Measurements from ENCODE around the gene NINJ2. TPM values are rescaled to one million over a fixed set of nuclear protein-coding genes. Genes with fewer than 3 reads are reported as not detected.

The NINJ2 gene
- polyA plus RNA-seq, 2 of the 4 experiments (the other 2 are of a cell fraction) = 0.76 to 1.2 TPM

DNA sequence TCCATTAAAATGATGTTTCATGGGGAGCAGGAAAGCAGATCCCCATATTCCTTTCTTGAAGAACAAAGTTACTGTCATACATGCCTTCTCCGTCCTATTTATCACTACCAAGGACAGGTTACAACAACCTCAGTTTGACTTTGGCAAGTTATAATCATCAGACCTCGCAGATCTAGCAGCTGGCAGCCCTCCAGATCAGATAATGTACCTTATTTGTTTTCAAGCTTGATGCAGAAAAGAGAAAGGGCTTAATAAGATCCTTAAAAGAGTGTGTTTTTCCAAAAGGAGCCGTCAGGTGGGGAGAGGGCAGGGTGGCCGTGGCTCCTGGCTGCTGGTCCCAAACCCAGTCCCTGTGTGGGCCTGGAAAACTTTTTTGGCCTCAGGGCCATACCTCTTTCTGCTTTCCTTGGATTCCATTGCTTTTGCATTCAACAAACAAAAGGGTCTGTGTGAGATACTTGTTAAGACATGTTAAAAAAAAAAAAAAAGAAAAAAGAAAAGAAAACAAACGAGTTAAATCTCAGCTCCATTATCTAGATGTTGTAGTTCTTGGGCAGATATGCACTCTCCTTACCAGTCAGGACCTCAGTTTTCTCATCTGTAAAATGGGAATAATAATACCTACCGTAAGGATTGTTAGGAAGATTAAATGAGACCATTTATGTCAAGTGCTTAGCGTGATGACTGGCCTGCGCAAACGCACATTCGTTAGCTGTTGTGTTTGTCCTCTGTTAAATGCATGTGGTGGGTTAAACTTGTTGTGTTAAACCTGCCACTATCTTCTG lies 138.9 kb downstream of the NINJ2 start:
- ATAC-seq = no peak

DNA sequence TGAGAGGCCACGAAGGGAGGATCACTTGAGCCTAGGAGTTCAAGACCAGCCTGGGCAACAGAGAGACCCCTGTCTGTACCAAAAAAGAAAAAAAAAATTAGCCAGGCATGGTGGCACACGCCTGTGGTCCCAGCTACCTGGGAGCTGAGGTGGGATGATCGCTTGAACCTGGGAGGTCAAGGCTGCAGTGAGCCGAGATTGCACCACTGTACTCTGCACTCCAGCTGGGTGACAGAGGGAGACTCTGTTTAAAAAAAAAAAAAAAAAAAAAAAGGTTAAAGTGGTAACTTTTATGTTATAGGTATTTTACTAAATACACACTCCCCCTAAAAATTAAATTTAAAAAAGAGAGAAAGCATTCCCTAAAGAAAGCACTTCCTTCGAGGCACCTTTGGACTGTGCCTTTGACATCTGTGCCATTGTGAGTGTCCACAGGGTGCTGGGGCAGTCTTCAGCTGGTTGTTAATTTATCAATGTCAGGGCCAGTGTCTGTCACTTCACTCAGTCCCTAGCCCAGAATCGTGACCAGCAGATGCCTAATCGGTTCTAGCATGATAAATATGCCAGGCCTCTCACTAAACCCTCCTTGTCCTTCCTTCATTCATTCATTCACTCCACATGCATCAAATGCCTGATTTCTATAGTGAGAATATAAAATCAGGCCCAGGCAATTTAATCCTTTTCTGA lies 140.4 kb downstream of the NINJ2 start:
- 44% methylated on average over 7 of the region's 7 CpGs for WGBS (ENCODE audit: missing lambda C conversion rate)
- Histone ChIP-seq H3K4me2 (no peak overlapping the region), H3K4me1 (no peaks in the 10 kb centered on the region), H3K4me3 (no peak overlapping the region), H3K27ac (no peak overlapping the region), H3K9me3 (no peaks in the 10 kb centered on the region)
- DNase-seq (ENCODE audit: low read depth in 1 of 2, low spot score in 1 of 2) = no peak
- ChIA-PET POLR2A (no interaction called here), CTCF (interaction anchor here (1.0 to 1.3 kb wide), 3 partner anchors 24 to 81 kb away, joined by 3 to 6 read pairs (median 3); no protein-coding TSS in a partner anchor)
- ATAC-seq = no peak
- no peak for FAIRE-seq
- no peak for TF ChIP-seq EHF (CRISPR knock-in tag; IDR thresholded peaks at IDR 0.05)
- no peak for TF ChIP-seq MAZ (IDR thresholded peaks at IDR 0.05; ENCODE audit: borderline replicate concordance, low read depth, low read length)
- no peak for TF ChIP-seq HDAC2 (IDR thresholded peaks at IDR 0.05)
- no peak for TF ChIP-seq HOXA7 (CRISPR knock-in tag; IDR thresholded peaks at IDR 0.05)
- no peak for TF ChIP-seq EHMT2 (IDR thresholded peaks at IDR 0.05; ENCODE audit: low read depth)
- no peak for TF ChIP-seq CEBPB (IDR thresholded peaks at IDR 0.05)
- TF ChIP-seq RAD21 (conservative IDR thresholded peaks at IDR 0.05 in 1 of 2, IDR thresholded peaks at IDR 0.05 in 1 of 2) = no peak
- TF ChIP-seq HEYL (CRISPR knock-in tag; IDR thresholded peaks at IDR 0.05) = no peak
- no peak for TF ChIP-seq SREBF2 (IDR thresholded peaks at IDR 0.05)
- TF ChIP-seq, protein P1, sequence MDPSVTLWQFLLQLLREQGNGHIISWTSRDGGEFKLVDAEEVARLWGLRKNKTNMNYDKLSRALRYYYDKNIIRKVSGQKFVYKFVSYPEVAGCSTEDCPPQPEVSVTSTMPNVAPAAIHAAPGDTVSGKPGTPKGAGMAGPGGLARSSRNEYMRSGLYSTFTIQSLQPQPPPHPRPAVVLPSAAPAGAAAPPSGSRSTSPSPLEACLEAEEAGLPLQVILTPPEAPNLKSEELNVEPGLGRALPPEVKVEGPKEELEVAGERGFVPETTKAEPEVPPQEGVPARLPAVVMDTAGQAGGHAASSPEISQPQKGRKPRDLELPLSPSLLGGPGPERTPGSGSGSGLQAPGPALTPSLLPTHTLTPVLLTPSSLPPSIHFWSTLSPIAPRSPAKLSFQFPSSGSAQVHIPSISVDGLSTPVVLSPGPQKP (IDR thresholded peaks at IDR 0.05; ENCODE audit: low read depth, low read length) = no peak
- TF ChIP-seq KDM5A (IDR thresholded peaks at IDR 0.05) = no peak
- no peak for TF ChIP-seq CBX2 (IDR thresholded peaks at IDR 0.05; ENCODE audit: borderline replicate concordance, low read depth)
- TF ChIP-seq ZNF302 (CRISPR knock-in tag; IDR thresholded peaks at IDR 0.05) = no peak
- TF ChIP-seq FOXS1 (CRISPR knock-in tag; IDR thresholded peaks at IDR 0.05) = no peak
- no peak for TF ChIP-seq HOXB13 (CRISPR knock-in tag; IDR thresholded peaks at IDR 0.05; ENCODE audit: low read depth)

More for the DNA sequence above, 138.9 kb downstream of the NINJ2 start:
- H3K4me3 ChIP-seq = no peak overlapping the region
- H3K9me3 ChIP-seq = peaks cover 6% of the 10 kb centered on the region; the same call in 2 of the 3 replicates
- DNase-seq (ENCODE audit: low read depth in 1 of 2, low spot score in 1 of 2) (no peak), FAIRE-seq (no peak)
- no peak overlapping the region for H3K27ac ChIP-seq
- WGBS (ENCODE audit: missing lambda C conversion rate) = 66% methylated on average over 10 of the region's 10 CpGs
- no peaks in the 10 kb centered on the region for H3K4me1 ChIP-seq
- TF ChIP-seq, protein P2, sequence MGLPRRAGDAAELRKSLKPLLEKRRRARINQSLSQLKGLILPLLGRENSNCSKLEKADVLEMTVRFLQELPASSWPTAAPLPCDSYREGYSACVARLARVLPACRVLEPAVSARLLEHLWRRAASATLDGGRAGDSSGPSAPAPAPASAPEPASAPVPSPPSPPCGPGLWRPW (IDR thresholded peaks at IDR 0.05) = no peak
- no peak for TF ChIP-seq ZSCAN20 (CRISPR knock-in tag; IDR thresholded peaks at IDR 0.05)
- TF ChIP-seq, protein P3, sequence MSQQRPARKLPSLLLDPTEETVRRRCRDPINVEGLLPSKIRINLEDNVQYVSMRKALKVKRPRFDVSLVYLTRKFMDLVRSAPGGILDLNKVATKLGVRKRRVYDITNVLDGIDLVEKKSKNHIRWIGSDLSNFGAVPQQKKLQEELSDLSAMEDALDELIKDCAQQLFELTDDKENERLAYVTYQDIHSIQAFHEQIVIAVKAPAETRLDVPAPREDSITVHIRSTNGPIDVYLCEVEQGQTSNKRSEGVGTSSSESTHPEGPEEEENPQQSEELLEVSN (IDR thresholded peaks at IDR 0.05; ENCODE audit: borderline replicate concordance, low read depth) = no peak
- TF ChIP-seq, protein P4, sequence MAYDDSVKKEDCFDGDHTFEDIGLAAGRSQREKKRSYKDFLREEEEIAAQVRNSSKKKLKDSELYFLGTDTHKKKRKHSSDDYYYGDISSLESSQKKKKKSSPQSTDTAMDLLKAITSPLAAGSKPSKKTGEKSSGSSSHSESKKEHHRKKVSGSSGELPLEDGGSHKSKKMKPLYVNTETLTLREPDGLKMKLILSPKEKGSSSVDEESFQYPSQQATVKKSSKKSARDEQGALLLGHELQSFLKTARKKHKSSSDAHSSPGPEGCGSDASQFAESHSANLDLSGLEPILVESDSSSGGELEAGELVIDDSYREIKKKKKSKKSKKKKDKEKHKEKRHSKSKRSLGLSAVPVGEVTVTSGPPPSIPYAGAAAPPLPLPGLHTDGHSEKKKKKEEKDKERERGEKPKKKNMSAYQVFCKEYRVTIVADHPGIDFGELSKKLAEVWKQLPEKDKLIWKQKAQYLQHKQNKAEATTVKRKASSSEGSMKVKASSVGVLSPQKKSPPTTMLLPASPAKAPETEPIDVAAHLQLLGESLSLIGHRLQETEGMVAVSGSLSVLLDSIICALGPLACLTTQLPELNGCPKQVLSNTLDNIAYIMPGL (CRISPR knock-in tag; IDR thresholded peaks at IDR 0.05; ENCODE audit: borderline replicate concordance) = no peak
- TF ChIP-seq, protein P5, sequence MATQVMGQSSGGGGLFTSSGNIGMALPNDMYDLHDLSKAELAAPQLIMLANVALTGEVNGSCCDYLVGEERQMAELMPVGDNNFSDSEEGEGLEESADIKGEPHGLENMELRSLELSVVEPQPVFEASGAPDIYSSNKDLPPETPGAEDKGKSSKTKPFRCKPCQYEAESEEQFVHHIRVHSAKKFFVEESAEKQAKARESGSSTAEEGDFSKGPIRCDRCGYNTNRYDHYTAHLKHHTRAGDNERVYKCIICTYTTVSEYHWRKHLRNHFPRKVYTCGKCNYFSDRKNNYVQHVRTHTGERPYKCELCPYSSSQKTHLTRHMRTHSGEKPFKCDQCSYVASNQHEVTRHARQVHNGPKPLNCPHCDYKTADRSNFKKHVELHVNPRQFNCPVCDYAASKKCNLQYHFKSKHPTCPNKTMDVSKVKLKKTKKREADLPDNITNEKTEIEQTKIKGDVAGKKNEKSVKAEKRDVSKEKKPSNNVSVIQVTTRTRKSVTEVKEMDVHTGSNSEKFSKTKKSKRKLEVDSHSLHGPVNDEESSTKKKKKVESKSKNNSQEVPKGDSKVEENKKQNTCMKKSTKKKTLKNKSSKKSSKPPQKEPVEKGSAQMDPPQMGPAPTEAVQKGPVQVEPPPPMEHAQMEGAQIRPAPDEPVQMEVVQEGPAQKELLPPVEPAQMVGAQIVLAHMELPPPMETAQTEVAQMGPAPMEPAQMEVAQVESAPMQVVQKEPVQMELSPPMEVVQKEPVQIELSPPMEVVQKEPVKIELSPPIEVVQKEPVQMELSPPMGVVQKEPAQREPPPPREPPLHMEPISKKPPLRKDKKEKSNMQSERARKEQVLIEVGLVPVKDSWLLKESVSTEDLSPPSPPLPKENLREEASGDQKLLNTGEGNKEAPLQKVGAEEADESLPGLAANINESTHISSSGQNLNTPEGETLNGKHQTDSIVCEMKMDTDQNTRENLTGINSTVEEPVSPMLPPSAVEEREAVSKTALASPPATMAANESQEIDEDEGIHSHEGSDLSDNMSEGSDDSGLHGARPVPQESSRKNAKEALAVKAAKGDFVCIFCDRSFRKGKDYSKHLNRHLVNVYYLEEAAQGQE (IDR thresholded peaks at IDR 0.05) = no peak
- TF ChIP-seq, protein P6, sequence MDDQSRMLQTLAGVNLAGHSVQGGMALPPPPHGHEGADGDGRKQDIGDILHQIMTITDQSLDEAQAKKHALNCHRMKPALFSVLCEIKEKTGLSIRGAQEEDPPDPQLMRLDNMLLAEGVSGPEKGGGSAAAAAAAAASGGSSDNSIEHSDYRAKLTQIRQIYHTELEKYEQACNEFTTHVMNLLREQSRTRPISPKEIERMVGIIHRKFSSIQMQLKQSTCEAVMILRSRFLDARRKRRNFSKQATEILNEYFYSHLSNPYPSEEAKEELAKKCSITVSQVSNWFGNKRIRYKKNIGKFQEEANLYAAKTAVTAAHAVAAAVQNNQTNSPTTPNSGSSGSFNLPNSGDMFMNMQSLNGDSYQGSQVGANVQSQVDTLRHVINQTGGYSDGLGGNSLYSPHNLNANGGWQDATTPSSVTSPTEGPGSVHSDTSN (IDR thresholded peaks at IDR 0.05) = no peak
- TF ChIP-seq HOXB5 (CRISPR knock-in tag; IDR thresholded peaks at IDR 0.05) = no peak
- no peak for TF ChIP-seq KDM1A (IDR thresholded peaks at IDR 0.05; ENCODE audit: low read depth)
- TF ChIP-seq, protein P7, sequence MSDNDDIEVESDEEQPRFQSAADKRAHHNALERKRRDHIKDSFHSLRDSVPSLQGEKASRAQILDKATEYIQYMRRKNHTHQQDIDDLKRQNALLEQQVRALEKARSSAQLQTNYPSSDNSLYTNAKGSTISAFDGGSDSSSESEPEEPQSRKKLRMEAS (IDR thresholded peaks at IDR 0.05) = no peak
- ChIA-PET POLR2A (no interaction called here), CTCF (interaction anchor here (0.6 to 2.1 kb wide), 4 partner anchors 23 to 396 kb away, joined by 3 to 8 read pairs (median 6); no protein-coding TSS in a partner anchor)
- H3K4me2 ChIP-seq = no peak overlapping the region

All from A549 (cell line).